ENCODE results near the gene TINAGL1.

The TINAGL1 gene, protein sequence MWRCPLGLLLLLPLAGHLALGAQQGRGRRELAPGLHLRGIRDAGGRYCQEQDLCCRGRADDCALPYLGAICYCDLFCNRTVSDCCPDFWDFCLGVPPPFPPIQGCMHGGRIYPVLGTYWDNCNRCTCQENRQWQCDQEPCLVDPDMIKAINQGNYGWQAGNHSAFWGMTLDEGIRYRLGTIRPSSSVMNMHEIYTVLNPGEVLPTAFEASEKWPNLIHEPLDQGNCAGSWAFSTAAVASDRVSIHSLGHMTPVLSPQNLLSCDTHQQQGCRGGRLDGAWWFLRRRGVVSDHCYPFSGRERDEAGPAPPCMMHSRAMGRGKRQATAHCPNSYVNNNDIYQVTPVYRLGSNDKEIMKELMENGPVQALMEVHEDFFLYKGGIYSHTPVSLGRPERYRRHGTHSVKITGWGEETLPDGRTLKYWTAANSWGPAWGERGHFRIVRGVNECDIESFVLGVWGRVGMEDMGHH

DNA sequence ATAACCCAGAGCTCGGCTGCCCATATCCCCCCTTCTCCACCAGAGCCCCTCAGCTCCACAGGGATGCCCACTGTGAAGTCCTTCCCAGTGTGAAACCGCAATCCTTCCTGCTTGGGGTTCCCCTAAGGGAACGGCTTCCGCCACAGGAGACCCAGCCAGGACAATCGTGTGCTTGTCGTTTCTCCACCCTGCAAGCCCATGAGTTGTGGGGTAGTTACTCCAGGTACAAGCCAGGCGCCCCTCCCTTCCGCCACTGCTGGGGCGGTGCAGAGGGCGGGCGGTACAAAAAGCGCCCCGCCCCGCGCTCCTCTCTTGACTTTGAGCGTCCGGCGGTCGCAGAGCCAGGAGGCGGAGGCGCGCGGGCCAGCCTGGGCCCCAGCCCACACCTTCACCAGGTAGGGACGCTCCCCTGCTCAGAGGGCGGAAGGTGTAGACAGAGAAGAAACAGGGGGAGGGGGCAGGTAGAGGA, at the start of gene TINAGL1:
TSS of gene TINAGL1 (plus strand) at position 315 of the 469 bp plus-strand sequence. CDS start 634 bp downstream, outside the sequence.
- DNase-seq: no peak

DNA sequence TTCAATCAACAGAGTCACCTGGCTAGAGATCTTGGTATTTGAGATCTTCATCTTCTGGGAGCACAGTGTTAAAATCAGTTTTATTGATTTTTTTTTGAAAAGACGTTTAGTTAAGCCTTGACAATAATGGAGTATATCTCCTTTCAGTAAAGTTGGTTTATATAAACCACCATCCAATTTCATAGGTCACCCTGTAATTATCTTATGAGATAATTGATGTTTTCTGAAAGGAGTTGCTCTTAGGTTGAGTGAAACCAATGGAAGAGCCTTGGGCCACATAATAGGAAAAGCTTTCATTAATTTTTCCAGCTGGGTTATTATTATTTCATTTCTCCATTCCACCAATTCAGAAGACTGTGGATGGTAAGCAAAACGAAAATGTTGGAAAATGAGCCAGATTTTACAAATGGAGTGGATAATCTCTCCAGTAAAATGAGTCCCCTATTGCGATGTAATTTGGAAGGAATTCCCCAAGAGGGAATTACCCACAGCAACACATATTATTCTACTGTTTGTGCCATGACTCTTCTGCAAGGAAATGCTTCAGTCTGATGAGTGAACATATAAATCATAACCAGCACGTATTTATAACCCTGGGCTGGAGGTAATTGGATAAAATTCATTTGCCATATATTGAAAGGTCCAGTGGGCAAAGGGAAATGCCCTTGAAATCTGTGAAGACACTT, 46.2 kb upstream of the TINAGL1 start:
- no peak for DNase-seq

DNA sequence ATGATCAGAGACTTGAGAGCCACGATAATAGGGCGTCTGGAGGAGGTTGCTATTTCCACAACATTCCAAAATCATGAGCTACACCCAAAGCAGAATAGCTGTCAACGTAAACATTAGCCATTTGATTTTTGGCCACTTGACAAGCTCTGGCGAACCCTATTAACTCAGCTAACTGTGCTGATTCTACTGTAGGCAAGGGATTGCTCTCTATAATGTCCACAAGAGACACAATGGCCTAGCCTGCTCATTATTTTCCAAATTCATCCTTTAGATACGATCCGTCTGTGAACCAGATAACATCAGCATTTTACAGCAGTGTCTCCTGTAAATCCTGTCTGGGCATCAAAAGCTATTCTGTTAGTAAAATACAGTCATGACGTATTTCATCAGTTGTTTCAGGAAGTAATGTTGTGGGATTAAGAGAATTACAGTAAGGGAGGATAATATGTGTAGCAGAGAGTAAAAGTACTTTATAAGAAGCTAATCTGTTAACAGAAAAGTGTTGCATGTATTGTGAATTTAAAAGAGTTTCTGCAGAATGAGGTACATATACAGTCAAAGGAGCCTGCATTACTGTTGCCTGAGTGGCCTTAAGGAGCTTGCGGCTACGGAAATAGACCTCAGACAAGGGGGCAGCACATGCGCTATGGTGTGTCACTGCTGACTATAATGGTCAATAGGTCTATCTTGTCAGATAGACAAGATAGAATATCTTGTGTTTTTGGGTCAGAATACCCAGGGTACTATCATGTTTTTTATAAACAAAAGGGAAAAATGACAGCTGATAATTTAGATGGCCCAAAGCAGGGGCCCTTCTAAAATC, 44.9 kb upstream of the TINAGL1 start:
- DNase-seq: no peak

DNA sequence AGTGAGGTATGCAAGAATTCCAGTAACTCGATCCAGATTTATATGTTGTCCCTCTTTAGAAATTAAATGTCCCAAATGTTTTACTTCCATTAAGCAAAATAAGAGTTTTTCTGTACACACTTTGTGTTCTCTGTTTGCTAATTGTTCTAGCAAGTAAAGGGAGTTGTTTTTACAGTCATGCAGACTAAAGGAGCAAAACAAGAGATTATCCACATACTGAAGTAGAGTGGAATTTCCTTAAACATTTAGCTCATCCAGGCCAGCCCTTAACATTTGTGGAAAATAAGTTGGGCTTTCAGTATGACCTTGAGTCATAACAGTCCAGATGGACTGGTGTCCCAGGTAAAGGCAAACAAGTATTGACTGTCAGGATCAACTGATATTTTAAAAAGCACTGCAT, 44.1 kb upstream of the TINAGL1 start:
- DNase-seq: no peak

DNA sequence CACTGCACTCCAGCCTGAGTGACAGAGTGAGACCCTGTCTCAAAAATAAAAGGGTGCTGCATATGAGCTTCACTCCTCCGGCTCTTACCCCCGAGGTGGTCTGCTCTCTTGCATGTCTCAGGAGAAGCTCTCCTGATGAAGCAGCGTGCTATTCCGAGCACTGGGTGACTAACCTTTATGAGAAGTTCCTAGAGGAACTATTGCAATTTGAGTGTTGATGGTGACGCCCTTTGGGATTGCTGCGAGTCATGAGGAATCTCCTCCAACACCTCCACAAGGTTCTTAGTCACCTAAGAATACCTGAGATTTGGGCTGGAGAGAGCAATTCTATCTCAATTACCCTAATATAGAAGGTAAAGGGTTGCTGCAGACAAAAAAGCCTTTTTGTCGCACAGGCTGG, 40.8 kb upstream of the TINAGL1 start:
- DNase-seq: no peak

DNA sequence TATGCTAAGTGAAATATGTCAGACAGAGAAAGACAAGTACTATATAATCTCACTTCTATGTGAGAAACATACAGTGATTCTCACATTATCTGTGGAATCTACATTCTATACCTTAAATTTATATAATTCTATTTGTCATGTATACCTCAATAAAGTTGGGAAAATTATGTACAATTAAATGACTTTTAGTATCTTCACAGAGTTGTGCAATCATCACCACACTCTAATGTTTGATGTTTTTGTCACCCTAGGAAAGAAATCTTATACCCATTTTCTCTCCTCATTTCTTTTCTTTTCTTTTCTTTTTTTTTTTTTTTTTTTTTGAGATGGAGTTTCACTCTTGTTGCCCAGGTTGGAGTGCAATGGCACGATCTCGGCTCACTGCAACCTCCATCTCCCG, 37.0 kb upstream of the TINAGL1 start:
- no peak for DNase-seq

DNA sequence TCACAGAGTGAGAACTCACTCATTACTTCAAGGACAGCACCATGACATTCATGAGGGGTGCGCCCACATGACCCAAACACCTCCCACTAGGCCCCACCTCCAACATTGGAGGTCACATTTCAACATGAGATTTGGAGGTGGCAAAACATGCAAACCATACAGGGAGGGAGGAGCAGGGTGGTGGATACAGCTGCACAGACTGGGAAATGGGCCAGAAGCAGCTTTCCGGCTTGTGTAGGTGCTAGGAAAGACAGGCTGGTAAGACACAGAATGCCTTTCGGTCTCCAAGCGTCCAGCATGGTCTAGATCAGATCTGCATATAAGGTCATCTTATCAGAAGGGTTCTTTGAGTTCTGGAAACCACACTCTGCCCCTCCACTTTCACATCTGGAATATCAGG, 35.1 kb upstream of the TINAGL1 start:
- no peak for DNase-seq

DNA sequence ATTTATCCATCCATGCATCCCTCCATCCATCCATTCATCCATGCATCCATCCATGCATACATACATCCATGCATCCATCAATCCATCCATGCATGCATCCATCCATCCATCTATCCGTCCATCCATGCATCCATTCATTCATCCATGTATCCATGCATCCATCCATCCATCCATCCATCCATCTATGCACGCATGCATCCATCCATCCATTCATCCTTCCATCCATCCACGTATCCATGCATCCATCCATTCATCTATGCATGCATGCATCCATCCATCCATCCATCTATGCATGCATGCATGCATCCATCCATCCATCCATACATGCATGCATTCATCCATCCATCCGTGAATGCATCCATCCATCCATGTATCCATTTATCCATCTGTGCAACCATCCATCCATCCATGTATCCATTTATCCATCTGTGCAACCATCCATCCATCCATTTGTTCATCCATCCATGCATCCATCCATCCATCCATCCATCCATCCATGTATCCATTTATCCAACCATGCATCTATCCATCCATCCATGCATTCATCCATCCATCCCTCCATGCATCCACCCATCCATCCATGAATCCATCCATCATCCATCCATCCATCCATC, 30.3 kb upstream of the TINAGL1 start:
- DNase-seq: no peak

DNA sequence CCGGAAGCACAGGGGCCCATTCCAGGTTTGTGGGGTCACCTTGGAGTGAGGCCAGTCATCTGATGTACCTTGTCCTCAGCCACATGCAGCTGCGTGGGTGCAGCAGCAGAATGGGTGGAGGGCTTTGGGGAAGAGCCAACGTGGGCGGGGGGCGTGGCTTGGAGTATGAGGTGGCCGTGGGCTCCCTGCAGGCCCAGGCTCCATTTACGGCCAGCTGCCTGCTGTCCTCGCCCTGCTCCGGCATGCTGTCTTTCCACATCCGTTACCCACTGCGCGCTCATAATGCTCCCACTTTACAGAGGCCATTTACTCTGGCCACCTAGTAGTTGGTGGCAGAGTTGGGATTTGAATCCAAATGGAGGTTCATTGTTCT, 27.8 kb upstream of the TINAGL1 start:
- DNase-seq: no peak

DNA sequence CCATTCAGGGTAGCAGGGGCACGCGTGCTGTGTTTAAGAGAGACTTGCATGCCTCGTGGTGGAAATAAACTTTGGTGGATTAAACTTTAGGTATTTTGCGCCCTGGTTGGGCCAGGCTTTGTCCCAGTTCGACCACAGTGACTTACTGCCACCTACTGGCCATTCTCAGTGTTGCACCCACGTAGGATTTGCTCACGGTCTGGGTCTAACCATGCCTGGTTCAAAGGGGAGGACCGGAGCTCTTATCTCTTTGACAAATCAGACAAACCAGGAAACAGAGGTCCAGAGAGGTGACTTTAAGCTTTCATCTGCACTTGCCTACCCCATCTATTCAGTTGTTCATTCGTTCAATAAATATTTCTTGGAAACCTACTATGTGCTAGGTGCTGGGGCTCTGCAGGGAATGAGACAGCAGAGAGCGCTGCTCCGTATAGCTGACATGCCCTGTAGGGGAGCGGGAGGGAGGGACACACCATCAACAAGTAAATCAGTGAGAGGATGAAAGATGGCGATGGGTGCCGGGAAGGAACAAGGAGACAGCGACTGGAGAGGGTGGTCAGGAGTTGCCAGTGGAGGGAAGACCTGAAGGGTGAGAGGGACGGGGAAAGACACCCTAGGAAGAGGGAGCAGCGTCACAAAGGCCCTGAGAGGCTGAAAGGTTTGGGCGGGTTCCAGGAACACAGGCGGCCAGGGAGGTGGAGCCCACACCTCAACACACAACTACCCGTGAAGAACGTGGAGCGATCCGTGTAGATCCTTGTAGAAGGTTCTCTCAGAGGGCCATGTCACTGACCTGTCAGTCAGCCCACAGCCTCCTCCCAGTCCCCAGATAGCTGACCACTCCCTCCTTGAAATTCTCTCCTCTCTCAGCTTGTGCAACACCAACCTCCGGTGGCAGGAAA, 27.2 kb upstream of the TINAGL1 start:
- DNase-seq: peak; percentile 81

DNA sequence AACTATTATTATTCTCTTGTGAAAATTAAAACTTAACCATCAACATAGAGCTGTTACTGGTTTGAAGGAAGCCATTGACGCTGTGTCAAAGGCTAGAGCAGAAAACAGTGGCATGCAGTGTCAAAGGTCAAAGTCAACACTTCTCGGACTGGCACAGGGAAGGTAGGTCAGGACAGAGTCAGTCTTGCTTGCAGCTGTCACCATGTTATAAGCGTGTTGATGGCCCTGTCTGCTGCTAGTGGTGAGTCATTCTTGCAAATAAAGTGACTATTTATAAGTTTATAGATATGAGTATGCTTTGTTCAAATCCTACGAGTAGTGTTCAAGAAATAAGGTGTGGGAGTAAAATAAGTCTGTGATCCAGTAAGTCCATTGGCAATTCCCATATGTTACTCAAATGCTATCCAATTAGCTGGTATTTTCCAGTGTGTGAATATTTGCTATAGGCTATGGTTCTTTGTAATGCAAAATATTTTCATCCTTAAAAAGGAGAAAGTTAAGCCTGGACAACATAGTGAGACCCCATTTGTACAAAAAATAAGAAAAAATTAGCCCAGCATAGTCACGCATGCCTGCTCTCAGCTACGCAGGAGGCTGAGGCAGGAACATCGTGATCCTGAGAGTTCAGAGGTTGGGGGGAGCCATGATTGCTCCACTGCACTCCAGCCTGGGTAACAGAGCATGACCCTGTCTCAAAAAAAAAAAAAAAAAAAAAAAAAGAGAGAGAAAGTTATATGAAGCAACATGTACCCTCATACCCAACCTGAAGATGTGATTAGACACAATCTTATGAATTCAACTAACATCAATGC, 26.3 kb upstream of the TINAGL1 start:
- DNase-seq: no peak

DNA sequence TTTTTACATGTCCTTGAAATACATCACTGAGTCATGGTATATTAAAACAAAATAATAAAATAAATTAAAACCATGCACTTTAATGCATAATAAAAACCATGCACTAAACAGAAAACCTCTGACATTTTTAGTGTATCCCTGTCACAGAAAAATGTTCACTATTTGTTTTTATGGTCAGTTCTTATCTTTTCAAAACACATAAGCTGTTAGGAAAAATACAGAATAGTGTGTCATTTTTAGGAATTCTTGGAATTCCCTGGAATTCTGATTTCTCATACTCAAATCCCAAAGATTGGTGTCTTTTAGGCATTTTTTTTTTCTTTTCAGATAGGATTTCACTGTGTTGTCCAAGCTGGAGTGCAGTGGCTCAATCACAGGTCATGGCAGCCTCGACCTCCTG, 25.1 kb upstream of the TINAGL1 start:
- no peak for DNase-seq

DNA sequence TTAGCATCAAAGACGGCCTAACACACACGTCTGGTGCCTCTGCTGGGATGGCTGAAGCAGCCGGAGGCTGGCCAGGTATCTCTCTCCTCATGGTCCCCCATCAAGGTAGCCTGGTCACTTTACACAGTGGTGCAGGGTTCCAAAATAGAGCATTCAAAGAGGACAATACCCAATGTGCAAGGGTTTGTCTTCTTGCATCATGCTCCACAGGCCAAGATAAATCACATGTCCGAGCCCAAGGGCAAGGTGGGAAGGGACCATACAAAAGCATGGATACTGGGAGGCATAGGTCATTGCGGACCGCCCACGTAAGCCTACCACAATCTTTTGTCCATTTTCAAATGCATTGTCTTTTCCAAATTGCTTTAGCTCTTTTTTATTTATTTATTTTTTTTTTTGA, 23.8 kb upstream of the TINAGL1 start:
- DNase-seq: no peak

DNA sequence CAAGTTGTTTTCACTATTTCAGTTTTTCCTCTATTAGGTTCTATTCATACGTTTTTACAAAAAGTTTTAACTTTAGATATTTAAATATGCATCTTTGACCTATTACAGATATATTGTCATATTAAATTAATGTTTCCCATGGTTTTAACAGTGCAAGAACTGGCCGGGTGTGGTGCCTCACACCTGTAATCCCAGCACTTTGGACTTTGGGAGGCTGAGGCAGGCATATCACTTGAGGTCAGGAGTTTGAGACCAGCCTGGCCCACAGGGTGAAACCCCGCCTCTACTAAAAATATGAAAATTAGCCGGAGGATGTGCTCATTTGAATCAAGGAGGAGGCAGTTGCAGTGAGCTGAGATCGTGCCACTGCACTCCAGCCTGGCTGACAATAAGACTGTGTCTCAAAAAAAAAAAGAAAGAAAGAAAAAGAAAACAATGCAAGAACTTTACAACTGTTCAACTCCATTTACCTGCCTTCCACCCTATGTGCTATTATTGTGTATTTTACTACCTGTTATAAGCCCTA, 19.8 kb upstream of the TINAGL1 start:
- DNase-seq: no peak

DNA sequence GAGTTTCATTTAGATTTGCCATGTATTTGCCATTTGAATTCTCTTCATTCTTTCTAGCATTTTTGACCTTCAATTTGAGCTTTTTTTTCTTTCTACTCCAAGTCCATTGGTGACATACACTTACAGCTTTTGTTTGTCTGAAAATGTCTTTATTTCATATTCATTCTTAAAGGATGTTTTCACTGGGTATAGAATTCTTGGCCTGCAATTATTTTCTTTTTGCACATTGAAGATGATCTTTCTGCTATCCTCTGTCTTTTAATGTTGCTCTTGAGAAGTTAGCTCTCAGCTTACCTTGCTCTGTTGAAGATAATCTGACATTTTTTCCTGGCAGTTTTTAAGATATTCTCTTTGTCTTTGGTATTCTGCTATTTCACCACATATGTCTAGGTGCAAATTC, 16.6 kb upstream of the TINAGL1 start:
- DNase-seq: no peak

DNA sequence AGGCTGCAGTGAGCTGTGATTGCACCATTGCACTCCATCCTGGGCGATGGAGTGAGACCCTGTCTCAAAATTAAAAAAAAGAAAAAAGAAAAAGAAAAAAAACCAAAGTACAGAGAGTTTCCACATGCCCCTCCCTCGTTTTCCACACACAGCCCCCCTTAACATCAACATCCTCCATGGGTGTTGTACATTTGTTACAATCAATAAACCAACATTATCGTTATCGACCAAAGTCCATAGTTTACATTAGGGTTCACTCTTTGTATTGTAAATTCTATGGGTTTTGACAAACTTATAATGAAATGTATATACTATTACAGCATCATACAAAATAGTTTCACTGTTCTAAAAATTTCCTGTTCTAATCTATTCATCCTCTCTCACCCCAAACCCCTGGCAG, 15.9 kb upstream of the TINAGL1 start:
- no peak for DNase-seq

DNA sequence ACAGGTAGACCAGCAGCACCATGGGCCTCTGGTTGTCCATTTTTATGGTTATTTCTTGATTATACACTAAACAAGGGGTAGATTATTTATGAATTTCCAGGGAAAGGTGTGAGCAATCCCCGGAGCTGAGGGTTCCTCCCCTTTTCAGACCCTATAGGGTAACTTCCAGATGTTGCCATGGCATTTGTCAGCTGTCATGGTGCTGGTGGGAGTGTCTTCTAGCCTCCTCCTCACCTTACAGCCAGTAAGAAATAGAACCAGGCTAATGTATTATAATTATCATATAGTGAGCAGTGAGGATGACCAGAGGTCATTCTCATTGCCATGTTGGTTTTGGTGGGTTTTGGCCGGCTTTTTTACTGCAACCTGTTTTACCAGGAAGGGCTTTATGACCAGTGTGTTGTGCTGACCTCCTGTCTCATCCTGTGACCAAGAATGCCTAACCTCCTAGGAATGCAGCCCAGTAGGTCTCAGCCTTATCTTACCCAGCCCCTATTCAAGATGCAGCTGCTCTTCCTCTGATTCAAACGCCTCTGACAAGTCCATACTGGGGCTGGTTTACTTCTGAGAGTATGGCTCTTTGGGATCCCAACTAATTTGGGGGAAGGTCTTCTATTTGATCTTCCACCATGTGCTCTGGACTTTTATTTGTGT, 13.5 kb upstream of the TINAGL1 start:
- DNase-seq: no peak

DNA sequence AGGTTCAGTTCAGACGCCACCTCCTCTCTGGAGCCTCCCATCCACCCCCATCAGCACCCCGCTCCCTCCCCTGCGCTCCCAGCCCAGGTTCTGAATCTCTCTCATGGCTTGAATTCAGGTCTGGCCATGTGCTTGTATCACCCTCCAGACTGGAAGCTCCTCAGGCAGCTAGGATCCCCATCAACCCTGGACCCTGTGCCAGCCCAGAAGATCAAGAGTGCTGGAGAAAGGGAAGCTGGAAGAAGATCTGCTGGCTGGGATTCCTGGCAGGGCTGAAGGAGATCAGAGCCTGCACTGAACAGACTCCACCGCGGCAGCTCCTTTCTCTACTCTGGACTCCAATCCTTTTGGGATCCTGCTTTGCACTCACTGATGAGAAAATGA, 11.7 kb upstream of the TINAGL1 start:
- no peak for DNase-seq

DNA sequence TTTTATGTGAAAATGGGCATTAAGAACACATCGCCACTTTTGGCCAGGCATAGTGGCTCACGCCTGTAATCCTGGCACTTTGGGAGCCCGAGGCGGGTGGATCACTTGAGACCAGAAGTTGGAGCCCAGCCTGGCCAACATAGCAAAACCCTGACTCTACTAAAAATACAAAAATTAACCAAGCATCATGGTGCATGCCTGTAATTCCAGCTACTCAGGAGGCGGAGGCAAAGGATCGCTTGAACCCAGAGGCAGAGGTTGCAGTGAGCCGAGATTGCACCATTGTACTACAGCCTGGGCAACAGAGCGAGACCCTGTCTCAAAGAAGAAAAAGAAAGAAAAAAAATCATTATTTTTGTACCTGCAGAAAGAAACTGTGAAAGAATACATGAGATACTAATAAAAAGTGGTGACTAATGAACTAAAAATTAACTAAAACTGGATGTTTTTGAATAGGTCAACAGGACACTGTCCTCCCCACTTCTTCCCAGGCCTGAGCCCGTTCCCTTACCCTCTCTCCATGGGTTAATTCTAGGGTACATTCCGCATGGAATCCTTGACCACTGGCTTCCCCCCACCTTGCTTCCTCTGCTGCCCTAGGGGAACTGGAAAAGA, 8.3 kb upstream of the TINAGL1 start:
- no peak for DNase-seq

All from NCI-H2029 (cell line).